HG03135 (cell line): ENCODE measurements around the gene OR6C74.

ENCODE experiments used
- ATAC-seq: cut with Tn5 transposase; IDR thresholded peaks from one replicate; pipeline ENCODE4 v1.9.1; 2021; ENCODE audit warnings: mild to moderate bottlenecking, moderate library complexity; ENCODE audit not compliant: unreplicated experiment

Gene OR6C74

DNA sequence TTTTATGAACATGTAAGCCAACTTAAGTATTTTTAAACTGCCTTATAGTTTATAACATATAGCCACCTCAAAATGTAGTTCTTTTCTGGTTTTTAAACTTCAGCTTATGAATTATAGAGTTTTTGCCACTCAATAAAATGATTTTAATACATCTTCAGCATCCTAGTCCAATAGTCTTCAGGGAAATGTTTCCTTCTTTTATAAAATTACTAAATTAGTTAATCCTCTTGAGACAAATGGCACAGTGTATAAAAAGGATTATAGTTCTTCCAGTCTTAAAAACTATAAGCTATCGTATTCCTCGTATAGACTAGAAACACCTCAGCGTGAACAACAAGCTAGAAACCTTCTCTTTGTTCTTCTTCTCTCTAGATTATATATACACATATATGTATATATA lies at the start of gene OR6C74:
TSS of gene OR6C74 (plus strand) at position 301 of the 400 bp plus-strand sequence. CDS start 2,679 bp downstream, outside the sequence.
- no peak for ATAC-seq

DNA sequence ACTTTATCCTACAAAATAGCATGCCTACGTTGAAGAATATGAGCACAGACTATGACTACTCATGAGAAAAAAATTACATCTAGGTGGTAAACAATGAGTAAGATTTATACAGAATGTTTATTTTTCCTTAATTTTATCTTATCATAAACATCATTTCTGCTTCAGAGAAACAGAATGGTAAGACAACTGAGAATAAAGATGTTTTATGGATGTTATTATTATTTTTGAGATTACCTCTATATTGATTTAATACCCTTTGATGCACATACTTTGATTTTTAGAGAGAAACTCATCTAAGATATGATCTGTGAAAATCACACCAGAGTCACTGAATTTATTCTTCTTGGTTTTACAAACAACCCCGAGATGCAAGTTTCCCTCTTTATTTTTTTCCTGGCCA lies 23.7 kb upstream of the OR6C74 start, which contains the start of gene OR10A7:
TSS of gene OR10A7 (plus strand) at position 301 of the 400 bp plus-strand sequence. CDS start at position 301, 0 bp downstream.
- ATAC-seq: no peak

DNA sequence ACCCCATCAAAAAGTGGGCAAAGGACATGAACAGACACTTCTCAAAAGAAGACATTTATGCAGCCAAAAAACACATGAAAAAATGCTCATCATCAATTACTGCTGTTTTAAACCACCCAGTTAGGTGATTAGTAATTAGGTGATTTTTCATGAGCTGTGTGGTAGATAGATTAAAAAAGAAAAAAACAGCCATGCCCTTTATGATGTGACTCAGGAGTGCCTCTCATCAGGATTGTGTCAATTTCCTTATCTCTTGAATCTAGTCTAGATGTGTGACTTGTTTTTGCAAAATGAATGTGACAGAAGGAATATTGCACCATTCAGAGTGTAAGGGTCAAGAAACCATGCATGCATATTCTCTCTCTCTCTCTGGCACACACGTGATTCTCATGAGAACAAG lies 17.9 kb upstream of the OR6C74 start:
- no peak for ATAC-seq

DNA sequence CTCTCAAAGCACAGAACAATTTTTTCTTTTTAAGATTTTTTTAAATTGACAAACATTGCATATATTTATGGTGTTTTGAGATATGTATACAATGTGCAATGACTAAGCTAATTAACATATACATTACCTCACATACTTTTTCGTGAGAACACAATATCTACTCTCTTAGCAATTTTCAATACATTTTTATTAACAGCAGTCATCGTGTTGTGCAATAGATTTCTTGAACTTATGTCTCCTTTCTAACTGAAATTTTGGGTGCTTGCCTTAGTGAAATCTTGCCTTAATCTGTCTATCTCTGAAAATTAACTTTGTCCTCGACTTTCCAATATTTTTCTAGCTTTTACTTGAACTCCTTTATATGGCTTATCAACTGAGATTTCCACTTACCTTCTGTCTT lies 16.8 kb upstream of the OR6C74 start:
- no peak for ATAC-seq

DNA sequence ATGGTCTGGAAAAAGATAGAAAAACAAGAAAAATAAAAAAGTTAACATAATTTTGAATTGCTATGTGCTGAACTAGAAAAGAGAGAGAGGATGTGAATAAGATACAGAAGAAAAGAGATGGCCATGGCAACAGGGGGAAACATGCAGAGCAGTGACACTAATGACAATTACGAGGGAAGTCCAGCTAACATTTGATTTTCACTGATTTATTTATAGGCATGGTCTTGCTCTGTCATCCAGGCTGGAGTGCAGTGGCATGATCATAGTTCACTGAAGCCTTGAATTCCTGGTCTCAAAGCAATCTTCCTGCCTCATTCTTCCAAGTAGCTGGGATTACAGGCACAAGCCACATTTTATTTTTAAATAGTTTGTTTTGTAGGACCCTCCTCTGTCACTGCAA lies 1.8 kb downstream of the OR6C74 start:
- no peak for ATAC-seq

DNA sequence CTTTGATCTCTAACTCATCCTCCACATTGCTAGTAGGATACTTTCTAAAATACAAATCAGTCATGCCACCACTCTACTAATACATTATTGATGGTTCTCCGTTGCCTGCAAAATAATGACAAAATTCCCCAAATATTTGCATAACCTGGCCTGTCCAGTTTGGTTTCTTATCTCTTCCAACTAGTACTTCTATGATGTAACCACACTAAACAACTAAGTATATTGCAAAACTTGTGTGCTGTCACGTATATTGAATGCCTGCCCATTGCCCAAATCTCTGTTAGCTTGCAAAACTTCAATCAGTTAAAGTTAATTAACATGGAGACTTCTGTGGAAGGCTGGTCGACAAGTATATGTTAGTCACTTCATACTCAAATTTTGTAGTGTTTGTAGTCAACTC lies 6.5 kb downstream of the OR6C74 start:
- no peak for ATAC-seq

DNA sequence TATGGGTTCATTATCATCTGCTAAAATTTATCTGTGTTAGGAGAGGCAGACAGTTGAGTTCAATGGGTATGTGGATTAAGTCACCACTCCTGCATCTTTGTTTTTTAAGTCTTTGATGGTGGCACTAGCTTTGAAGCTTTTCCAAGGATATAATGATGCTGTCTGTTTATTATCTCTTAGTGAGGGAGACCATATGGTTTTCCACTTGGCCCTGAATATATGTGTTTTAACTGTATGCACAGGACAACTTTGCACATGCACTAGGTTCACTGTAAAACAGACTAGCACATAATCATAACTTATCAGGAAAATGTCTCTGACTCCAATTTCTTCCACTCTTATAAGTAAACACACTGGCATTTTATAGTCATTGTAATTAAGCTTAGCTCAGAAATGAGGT lies 8.9 kb downstream of the OR6C74 start:
- no peak for ATAC-seq

DNA sequence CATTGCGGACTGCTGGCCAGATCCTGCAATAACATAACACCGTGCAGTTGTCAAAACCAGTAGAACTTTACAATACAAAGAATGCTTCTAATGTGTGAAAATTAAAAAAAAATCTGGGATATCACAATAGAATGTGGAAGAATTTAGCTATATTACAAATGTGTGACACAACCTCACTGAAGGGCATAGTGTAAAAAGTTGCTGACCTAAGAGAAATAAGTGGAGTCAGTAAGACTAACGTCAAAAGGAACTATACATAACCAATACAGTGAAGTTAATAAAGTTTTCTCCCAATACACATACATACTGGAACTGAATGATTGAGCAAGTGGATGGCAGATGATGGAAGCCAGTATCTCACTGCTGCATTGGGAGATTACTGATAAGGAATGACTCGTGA lies 12.4 kb downstream of the OR6C74 start:
- no peak for ATAC-seq

DNA sequence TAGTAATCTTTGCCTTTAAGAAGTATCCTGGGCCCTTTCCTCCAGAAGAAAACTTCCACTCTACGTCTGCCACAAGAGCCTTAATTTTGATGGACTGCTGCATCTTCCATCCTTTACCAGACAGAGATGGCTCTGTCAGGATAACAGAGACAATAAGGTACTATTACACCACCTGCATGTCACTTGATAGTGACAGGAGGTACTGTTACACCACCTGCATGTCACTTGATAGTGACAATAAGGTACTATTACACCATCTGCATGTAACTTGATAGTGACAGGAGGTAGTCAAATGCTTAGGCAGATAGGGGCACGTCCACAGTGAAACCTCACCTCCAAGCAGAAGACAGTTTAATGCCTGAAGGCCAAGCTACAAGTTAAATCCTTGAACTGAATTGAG lies 13.9 kb downstream of the OR6C74 start:
- no peak for ATAC-seq

DNA sequence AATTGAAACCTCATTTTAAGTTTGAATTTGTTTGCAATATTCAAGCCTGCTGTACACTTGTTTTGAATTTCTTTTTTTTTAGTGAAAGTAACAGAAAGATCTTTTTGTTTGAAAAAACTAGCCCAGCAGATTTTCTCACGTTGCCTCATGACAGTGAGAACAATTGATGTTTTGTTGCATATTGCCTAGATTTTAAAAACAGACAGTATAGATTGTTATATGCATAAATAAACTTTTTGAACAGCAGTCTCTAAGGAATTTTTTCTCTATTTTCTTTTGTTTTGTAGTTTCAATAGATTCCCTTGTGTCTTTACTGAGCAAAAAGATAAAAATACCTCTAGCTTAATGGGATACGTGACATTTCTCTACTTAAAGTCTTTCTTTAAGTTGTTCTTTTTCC lies 36.6 kb downstream of the OR6C74 start:
- no peak for ATAC-seq

DNA sequence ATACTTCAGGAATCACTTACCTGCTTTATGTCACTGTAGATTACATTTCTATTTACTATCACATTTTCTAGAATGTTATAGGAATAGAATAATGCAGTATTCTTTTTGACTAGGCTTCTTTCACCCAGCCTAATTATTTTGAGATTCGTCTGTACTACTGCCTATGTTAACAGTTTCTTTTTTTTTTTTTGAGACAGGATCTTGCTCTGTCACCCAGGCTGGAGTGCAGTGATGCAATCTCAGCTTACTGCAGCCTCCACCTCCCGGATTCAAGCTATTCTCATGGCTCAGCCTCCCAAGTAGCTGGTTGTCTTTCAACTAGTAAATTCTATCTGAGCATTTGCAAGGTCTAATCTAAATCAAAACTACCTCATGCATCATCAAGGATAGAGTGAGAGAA lies 45.6 kb downstream of the OR6C74 start:
- no peak for ATAC-seq
